ENCODE results near the gene RC3H1. TPM values are rescaled to one million over a fixed set of nuclear protein-coding genes. Genes with fewer than 3 reads are reported as not detected.
"Not testable (repeated sequence)": the region's sequence is repeated elsewhere in the genome, so short reads cannot be mapped to it uniquely, and the experiment has no call there.

The RC3H1 gene, protein sequence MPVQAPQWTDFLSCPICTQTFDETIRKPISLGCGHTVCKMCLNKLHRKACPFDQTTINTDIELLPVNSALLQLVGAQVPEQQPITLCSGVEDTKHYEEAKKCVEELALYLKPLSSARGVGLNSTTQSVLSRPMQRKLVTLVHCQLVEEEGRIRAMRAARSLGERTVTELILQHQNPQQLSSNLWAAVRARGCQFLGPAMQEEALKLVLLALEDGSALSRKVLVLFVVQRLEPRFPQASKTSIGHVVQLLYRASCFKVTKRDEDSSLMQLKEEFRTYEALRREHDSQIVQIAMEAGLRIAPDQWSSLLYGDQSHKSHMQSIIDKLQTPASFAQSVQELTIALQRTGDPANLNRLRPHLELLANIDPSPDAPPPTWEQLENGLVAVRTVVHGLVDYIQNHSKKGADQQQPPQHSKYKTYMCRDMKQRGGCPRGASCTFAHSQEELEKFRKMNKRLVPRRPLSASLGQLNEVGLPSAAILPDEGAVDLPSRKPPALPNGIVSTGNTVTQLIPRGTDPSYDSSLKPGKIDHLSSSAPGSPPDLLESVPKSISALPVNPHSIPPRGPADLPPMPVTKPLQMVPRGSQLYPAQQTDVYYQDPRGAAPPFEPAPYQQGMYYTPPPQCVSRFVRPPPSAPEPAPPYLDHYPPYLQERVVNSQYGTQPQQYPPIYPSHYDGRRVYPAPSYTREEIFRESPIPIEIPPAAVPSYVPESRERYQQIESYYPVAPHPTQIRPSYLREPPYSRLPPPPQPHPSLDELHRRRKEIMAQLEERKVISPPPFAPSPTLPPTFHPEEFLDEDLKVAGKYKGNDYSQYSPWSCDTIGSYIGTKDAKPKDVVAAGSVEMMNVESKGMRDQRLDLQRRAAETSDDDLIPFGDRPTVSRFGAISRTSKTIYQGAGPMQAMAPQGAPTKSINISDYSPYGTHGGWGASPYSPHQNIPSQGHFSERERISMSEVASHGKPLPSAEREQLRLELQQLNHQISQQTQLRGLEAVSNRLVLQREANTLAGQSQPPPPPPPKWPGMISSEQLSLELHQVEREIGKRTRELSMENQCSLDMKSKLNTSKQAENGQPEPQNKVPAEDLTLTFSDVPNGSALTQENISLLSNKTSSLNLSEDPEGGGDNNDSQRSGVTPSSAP
- 10 to 100 TPM; 33.9 to 51.7 TPM for total RNA-seq
- 1 to 10 TPM; 4.5 to 5.4 TPM for polyA plus RNA-seq
- long read RNA-seq, donor 1, partial matches to known transcripts = 8 of 15 reads
- long read RNA-seq, donor 1, other reads (novel, unspliced or antisense) = 7 of 15 reads
- long read RNA-seq, donor 2, partial matches to known transcripts = 6 of 13 reads
- long read RNA-seq, donor 2, other reads (novel, unspliced or antisense) = 7 of 13 reads

DNA sequence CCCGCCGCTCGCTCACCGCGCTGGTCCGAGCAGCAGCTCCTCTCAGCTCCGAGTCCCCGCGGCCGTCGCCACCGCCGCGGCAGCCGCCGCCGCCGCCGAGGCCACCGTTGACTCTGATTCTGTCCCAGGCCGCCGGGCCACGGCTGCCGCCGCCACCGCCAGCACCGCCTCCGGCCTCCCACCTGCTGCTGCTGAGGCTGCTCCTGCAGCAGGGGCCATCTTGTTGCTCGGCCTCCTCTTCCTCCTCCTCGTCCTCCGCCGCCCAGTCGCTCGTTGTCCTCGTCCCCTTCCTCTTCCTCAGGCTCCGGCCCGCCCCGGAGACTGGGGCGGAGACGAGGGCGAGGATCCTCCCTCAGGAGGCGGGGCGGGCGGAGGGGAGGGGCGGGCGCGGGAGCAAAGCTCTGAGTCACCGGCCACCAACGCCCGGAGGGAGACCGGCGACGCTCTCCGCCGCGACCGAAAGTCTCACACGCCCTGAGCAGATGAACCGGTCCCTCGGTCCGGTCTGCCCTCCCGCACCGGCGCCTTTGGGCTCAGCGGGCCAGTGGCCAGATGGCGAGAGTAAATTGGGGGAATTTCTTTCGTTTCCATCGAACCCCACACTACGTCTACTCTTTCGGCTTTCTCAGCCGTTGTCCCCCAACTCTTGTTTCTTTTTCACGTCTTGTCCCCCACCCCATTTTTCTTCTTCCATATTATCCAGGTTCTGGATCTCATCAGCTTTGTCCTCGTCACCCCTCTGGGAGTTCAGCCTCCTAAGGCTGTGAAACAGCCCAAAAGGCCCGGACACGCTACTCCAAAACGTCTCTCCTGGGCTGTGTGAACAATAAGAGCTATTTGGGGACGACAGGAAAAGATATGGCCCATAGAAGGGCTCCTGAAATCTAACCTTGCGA lies at the start of gene RC3H1:
TSS of gene RC3H1 (minus strand) at position 278 of the 896 bp plus-strand sequence. CDS start 29,372 bp downstream, outside the sequence.
- H3K36me3 ChIP-seq (ENCODE audit: control insufficient read depth in 1 of 2, insufficient read depth in 2 of 2, low read length in 1 of 2) = no peaks in the 10 kb centered on the region
- intact Hi-C loops (cut with DNase I) = loop anchor here in 1 of 2 donors (5.0 to 10.0 kb wide), 3 partner anchors 135 to 172 kb away; partner anchors contain the start of genes GAS5, RABGAP1L and ZBTB37
- no peaks in the 10 kb centered on the region for H3K27me3 ChIP-seq (ENCODE audit: control insufficient read depth in 1 of 2, insufficient read depth in 2 of 2, low read length in 1 of 2)
- ATAC-seq (ENCODE audit: low FRiP score) = peak; percentile 98
- peak within 1 kb of the TSS; percentile 92 to 97 for H3K27ac ChIP-seq (ENCODE audit: low read depth in 1 of 2, low read length in 2 of 2)
- 1% methylated on average over 48 to 78 of the region's 78 CpGs for WGBS, 2 donors
- H3K9me3 ChIP-seq (ENCODE audit: control insufficient read depth, low read length) = no peaks in the 10 kb centered on the region
- DNase-seq = peak; percentile 93 to 97
- peak within 1 kb of the TSS; percentile 66 to 85 for H3K4me3 ChIP-seq (ENCODE audit: low read length in 2 of 2)
- peaks cover 2 to 4% of the 10 kb centered on the region in 2 donors for H3K4me1 ChIP-seq (ENCODE audit: control insufficient read depth in 1 of 2, insufficient read depth in 2 of 2, low read length in 2 of 2)

DNA sequence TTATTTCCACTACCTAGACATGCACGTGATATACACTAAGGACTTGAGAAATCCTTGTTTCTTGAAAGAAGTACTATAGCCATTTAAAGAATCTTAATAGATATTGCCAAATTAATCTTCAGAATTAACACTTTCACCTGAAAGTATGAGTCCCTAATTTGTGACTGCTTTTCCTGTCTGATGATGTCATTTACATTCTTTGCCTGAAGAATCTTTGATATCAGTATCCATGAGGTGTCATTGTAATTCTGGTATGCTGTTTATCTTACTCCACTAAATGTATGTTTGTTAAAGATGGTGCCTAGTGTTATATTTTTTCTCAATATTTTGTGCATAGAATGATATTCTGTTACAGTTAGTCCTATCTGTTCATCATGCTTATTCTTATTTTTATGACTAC lies 48.5 kb upstream of the RC3H1 start:
- 92 to 100% methylated on average over 1 of the region's 1 CpG for WGBS, 2 donors
- DNase-seq = no peak
- Histone ChIP-seq H3K9me3 (ENCODE audit: control insufficient read depth, low read length) (no peaks in the 10 kb centered on the region), H3K36me3 (ENCODE audit: control insufficient read depth in 1 of 2, insufficient read depth in 2 of 2, low read length in 1 of 2) (no peaks in the 10 kb centered on the region), H3K27ac (ENCODE audit: low read depth in 1 of 2, low read length in 2 of 2) (no peak overlapping the region), H3K4me1 (ENCODE audit: control insufficient read depth in 1 of 2, insufficient read depth in 2 of 2, low read length in 2 of 2) (no peaks in the 10 kb centered on the region), H3K4me3 (ENCODE audit: low read length in 2 of 2) (no peak overlapping the region), H3K27me3 (ENCODE audit: control insufficient read depth in 1 of 2, insufficient read depth in 2 of 2, low read length in 1 of 2) (no peaks in the 10 kb centered on the region)
- no peak for ATAC-seq (ENCODE audit: low FRiP score)
- intact Hi-C loops (cut with DNase I) = loop anchor here in 1 of 2 donors (10.0 kb wide), 1 partner anchor 66 kb away; no protein-coding TSS in a partner anchor

DNA sequence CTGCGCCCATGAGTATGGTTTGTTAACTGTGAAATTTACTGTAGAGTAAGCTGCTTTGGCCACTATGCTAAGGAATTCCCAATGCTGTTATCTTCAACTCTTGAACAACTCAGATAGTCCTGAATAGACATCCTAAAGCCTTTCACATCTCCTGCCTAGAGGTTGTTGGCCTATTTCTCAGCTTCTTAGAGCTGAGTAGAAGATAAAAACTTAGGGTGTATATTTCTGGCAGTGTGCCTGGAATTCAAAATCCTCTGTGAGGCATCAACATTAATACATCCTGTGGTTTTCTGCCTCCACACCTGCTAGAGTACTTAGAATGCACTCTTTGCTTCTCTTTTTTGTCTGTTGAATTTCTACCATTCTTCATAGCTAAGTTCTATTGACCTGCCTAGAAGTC lies 45.8 kb upstream of the RC3H1 start:
- Histone ChIP-seq H3K27me3 (ENCODE audit: control insufficient read depth in 1 of 2, insufficient read depth in 2 of 2, low read length in 1 of 2) (no peaks in the 10 kb centered on the region), H3K4me3 (ENCODE audit: low read length in 2 of 2) (no peak overlapping the region), H3K36me3 (ENCODE audit: control insufficient read depth in 1 of 2, insufficient read depth in 2 of 2, low read length in 1 of 2) (no peaks in the 10 kb centered on the region), H3K9me3 (ENCODE audit: control insufficient read depth, low read length) (no peaks in the 10 kb centered on the region), H3K27ac (ENCODE audit: low read depth in 1 of 2, low read length in 2 of 2) (no peak overlapping the region), H3K4me1 (ENCODE audit: control insufficient read depth in 1 of 2, insufficient read depth in 2 of 2, low read length in 2 of 2) (no peaks in the 10 kb centered on the region)
- ATAC-seq (ENCODE audit: low FRiP score) (no peak), DNase-seq (no peak)
- intact Hi-C loops (cut with DNase I) = no loop called here
- 95 to 100% methylated on average over 1 of the region's 1 CpG for WGBS, 2 donors

DNA sequence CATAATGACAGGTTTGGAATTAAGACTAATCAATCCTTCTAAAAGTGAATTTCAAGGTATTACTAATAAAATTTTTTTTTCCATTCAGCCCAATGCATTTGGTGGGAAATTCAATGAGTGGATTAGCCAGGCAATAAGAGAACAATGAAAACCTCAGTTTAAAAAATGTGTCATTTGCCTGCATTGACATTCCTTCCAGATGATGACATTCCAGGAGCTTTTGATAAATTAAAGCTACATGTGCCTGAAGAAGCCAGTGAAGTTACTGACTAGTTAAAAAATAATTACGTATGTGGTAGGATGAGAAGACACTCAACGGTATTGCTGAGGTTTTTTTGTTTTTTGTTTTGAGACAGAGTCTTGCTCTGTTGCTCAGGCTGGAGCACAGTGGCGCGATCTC lies 37.9 kb upstream of the RC3H1 start:
- Histone ChIP-seq H3K27ac (ENCODE audit: low read depth in 1 of 2, low read length in 2 of 2) (no peak overlapping the region), H3K4me1 (ENCODE audit: control insufficient read depth in 1 of 2, insufficient read depth in 2 of 2, low read length in 2 of 2) (no peaks in the 10 kb centered on the region), H3K27me3 (ENCODE audit: control insufficient read depth in 1 of 2, insufficient read depth in 2 of 2, low read length in 1 of 2) (no peaks in the 10 kb centered on the region), H3K36me3 (ENCODE audit: control insufficient read depth in 1 of 2, insufficient read depth in 2 of 2, low read length in 1 of 2) (no peaks in the 10 kb centered on the region), H3K4me3 (ENCODE audit: low read length in 2 of 2) (no peak overlapping the region), H3K9me3 (ENCODE audit: control insufficient read depth, low read length) (no peaks in the 10 kb centered on the region)
- DNase-seq = no peak
- no peak for ATAC-seq (ENCODE audit: low FRiP score)
- WGBS, 2 donors = 82 to 84% methylated on average over 4 of the region's 4 CpGs
- intact Hi-C loops (cut with DNase I) = no loop called here

DNA sequence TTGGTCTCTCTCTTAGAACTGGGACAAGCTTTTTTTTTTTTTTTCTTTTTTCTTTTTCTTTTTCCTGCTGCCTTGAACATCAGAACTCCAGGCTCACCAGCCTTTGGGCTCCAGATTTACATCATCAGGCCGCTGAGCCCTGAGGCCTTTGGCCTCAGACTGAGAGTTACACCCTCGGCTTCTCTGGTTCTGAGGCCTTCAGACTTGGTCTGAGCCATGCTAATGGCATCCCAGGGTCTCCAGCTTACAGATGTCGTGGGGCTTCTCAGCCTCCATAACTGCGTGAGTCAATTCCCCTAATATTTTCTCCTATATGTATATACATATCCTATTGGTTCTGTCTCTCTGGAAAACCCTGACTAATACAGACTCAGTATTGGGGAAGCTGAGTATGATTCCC lies 36.5 kb upstream of the RC3H1 start:
- ATAC-seq (ENCODE audit: low FRiP score) = no peak
- H3K4me1 ChIP-seq (ENCODE audit: control insufficient read depth in 1 of 2, insufficient read depth in 2 of 2, low read length in 2 of 2) = no peaks in the 10 kb centered on the region
- no peaks in the 10 kb centered on the region for H3K36me3 ChIP-seq (ENCODE audit: control insufficient read depth in 1 of 2, insufficient read depth in 2 of 2, low read length in 1 of 2)
- no peaks in the 10 kb centered on the region for H3K27me3 ChIP-seq (ENCODE audit: control insufficient read depth in 1 of 2, insufficient read depth in 2 of 2, low read length in 1 of 2)
- H3K4me3 ChIP-seq (ENCODE audit: low read length in 2 of 2) = no peak overlapping the region
- DNase-seq = no peak
- no peaks in the 10 kb centered on the region for H3K9me3 ChIP-seq (ENCODE audit: control insufficient read depth, low read length)
- H3K27ac ChIP-seq (ENCODE audit: low read depth in 1 of 2, low read length in 2 of 2) = no peak overlapping the region
- WGBS, 2 donors = 85 to 91% methylated on average over 4 of the region's 4 CpGs
- intact Hi-C loops (cut with DNase I) = no loop called here

DNA sequence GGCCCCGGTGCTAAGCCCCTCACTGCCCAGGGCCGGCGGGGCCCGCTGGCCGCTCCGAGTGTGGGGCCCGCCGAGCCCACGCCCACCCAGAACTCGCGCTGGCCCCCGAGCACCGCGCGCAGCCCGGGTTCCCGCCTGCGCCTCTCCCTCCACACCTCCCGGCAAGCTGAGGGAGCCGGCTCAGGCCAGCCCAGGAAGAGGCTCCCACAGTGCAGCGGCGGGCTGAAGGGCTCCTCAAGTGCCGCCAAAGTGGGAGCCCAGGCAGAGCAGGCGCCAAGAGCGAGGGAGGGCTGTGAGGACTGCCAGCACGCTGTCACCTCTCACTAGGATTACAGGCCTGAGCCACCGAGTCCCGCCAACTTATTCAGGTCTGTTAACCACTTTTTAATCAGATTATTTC lies 34.5 kb upstream of the RC3H1 start:
- H3K36me3 ChIP-seq (ENCODE audit: control insufficient read depth in 1 of 2, insufficient read depth in 2 of 2, low read length in 1 of 2); H3K4me1 ChIP-seq (ENCODE audit: control insufficient read depth in 1 of 2, insufficient read depth in 2 of 2, low read length in 2 of 2); intact Hi-C loops (cut with DNase I); H3K4me3 ChIP-seq (ENCODE audit: low read length in 2 of 2); H3K27ac ChIP-seq (ENCODE audit: low read depth in 1 of 2, low read length in 2 of 2); ATAC-seq (ENCODE audit: low FRiP score); H3K9me3 ChIP-seq (ENCODE audit: control insufficient read depth, low read length); DNase-seq; H3K27me3 ChIP-seq (ENCODE audit: control insufficient read depth in 1 of 2, insufficient read depth in 2 of 2, low read length in 1 of 2): not testable (repeated sequence)
- WGBS, 2 donors = 92 to 94% methylated on average over 19 to 28 of the region's 28 CpGs

DNA sequence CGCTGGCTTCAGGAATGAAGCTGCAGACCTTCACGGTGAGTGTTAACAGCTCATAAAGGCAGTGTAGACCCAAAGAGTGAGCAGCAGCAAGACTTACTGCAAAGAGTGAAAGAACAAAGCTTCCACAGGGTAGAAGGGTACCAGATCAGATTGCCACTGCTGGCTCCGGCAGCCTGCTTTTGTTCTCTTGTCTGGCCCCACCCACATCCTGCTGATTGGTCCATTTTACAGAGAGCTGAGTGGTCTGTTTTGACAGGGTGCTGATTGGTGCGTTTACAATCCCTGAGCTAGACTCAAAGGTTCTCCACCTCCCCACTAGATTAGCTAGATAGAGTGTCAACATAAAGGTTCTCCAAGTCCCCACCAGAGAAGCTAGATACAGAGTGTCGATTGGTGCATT lies 33.6 kb upstream of the RC3H1 start:
- ATAC-seq (ENCODE audit: low FRiP score); H3K36me3 ChIP-seq (ENCODE audit: control insufficient read depth in 1 of 2, insufficient read depth in 2 of 2, low read length in 1 of 2); H3K4me1 ChIP-seq (ENCODE audit: control insufficient read depth in 1 of 2, insufficient read depth in 2 of 2, low read length in 2 of 2); H3K27me3 ChIP-seq (ENCODE audit: control insufficient read depth in 1 of 2, insufficient read depth in 2 of 2, low read length in 1 of 2); DNase-seq; intact Hi-C loops (cut with DNase I); H3K27ac ChIP-seq (ENCODE audit: low read depth in 1 of 2, low read length in 2 of 2); H3K9me3 ChIP-seq (ENCODE audit: control insufficient read depth, low read length); H3K4me3 ChIP-seq (ENCODE audit: low read length in 2 of 2): not testable (repeated sequence)
- WGBS, 2 donors = 90 to 95% methylated on average over 5 of the region's 5 CpGs

Data from aorta (tissue), 5 donors.